HuH-7.5 (cell line): ENCODE results near the gene GNPTAB.
A peak's percentile ranks its signal among the peaks of the same experiment; 100 is the strongest.
"Not testable (repeated sequence)": the region's sequence is repeated elsewhere in the genome, so short reads cannot be mapped to it uniquely, and the experiment has no call there.

ENCODE experiments used
- DNase-seq: peaks from one replicate; pipeline ENCODE4 v3.0.0; 2011; ENCODE audit warnings: low spot score

Gene GNPTAB

DNA sequence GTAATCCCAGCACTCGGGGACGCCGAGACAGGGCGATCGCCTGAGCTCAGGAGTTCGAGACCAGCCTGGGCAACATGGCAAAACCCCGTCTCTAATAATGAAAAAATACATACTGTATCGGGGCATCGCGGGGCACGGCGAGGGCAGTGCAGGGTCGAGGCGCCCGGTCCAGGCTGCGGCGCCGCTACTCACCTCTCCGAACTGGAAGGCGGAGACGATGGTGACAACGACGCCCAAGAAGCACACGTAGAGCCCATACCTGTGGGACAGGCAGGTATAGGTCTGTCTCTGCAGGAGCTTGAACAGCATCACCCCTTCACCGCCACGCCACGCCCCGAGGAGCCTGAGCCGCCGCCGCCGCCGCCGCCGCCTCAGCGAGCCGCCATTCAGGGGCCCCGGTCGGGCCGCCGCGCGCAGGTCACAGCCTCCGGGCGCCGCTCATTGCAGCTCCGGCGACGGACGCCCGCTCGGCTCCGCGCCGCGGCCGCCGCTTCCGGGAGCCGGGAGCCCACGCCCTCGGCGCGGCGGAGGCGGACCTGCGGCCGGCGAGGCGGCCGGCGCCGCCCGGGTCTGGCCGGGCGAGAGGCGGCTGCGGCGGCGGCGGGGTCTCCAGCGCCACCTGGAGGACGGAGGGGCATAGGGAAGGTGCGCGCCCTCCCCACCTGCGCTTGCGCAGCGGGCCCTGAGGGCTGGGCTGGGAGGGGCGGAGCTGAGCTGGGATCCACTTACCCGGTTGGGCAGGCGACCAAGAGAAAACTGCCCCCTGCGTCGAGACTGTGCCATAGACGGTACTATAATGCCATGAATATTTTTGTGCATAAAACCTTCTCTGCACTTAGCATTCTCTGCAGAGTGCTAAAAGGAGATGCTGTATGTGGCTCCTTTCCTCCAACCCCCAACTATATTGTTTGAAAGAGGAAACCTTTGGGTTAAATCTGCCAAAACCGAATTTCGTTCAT, at the start of gene GNPTAB:
TSS of gene GNPTAB (minus strand) at position 593 of the 959 bp plus-strand sequence. CDS start at position 309, 284 bp downstream.
- peak; percentile 94 for DNase-seq

- peak; percentile 19 for DNase-seq
Measured at GRCh38 chr12:101878243-101878821, 47.6 kb upstream of the GNPTAB start.

DNA sequence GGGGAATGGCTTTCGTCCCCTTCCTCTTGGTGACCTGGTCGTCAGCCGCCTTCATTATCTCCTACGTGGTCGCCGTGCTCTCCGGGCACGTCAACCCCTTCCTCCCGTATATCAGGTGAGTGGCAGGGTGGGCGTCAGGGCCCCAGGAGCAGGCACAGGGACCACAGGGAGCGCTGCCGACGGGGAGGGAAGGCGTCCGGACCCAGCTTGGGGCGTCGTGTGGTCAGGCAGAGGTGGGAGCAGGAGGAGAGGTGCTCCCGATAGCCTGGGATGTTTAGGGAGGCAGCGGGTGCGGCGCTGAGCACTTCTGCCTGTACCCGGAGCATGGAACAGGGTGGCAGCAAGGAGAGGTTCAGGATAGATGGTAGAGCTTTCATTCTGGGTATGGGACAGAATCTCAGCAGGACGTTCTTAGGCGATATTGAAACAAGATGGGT, 47.1 kb upstream of the GNPTAB start:
- peak; percentile 23 for DNase-seq

GRCh38 chr12:101876861-101877805, 46.4 kb upstream of the GNPTAB start, which contains the start of gene DRAM1:
Gene DRAM1 (plus strand): TSS chr12:101877580. CDS start chr12:101877790, 210 bp downstream.
- DNase-seq = peak; percentile 75

GRCh38 chr12:101876322-101876860, 45.6 kb upstream of the GNPTAB start:
- DNase-seq = no peak

- DNase-seq = no peak
Measured at GRCh38 chr12:101875162-101875561, 44.4 kb upstream of the GNPTAB start.

GRCh38 chr12:101870925-101871324, 40.2 kb upstream of the GNPTAB start:
- no peak for DNase-seq

GRCh38 chr12:101867619-101868018, 36.9 kb upstream of the GNPTAB start:
- not testable (repeated sequence) for DNase-seq

DNA sequence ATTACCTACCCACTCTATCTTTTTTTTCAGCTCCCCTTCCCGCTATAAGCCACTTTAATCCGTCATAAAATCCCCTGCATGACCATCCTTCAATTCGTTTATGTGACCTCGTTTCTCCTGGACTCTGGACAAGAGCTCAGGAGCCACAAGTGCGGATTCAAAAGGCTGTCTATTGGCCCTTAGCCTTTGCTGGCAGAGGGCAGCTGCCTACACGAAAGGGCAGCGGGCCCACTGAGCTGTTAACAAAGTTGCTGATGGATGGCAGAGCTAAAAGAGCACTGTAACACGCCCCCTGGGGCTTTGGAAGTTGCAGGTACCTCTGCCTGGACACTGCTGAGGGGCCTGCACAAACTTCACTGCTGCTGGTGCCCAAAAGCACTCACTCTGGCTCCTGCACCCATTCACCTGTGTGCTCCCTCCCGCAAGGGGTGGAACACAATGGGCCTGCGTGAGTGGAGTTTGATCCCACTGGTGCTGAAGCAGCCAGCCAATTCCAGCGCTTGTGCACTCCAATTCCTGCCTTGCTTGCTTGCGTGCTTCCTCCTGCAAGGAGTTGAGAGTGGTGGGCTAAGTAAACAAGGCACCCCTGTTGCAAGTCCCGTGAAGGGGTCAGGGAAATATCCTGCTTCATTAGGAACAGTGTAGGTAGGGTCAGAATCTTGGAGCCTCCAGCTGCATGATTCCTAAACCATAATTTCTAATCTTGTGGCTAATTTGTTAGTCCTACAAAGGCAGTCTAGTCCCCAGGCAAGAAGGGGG, 36.0 kb upstream of the GNPTAB start:
- no peak for DNase-seq

GRCh38 chr12:101863981-101864380, 33.2 kb upstream of the GNPTAB start:
- DNase-seq = no peak

DNA sequence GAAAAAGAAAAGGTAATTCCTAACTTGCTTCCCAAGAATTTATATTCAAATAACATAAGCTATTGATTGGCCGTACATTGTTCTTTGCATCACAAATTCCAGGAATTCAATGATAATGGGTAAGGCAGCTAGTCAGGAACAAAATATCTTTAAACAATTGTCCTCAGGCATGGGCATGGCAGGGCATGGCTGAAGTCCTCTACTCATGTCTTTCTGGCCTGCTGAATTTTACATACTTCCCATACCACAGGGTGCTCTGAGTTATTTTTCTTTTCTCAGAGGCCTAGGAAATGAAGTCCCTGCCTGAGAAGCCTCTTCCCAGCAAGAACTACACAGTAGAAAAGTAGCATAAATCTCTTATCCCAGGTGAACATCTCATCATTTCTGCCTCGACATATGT, 31.5 kb upstream of the GNPTAB start:
- DNase-seq = no peak

DNA sequence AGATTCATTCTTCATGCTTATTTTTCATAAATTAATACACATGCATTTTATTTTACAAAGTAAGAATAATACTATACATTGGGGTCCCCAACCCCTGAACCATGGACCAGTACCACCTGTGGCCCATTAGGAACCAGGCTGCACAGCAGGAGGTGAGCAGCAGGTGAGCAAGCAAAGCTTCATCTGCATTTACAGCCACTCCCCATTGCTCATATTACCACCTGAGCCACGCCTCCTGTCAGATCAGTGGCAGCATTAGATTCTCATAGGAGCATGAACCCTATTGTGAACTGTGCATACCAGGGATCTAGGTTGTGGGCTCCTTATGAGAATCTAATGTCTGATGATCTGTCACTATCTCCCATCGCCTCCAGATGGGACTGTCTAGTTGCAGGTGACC, 30.9 kb upstream of the GNPTAB start:
- DNase-seq = not testable (repeated sequence)

DNA sequence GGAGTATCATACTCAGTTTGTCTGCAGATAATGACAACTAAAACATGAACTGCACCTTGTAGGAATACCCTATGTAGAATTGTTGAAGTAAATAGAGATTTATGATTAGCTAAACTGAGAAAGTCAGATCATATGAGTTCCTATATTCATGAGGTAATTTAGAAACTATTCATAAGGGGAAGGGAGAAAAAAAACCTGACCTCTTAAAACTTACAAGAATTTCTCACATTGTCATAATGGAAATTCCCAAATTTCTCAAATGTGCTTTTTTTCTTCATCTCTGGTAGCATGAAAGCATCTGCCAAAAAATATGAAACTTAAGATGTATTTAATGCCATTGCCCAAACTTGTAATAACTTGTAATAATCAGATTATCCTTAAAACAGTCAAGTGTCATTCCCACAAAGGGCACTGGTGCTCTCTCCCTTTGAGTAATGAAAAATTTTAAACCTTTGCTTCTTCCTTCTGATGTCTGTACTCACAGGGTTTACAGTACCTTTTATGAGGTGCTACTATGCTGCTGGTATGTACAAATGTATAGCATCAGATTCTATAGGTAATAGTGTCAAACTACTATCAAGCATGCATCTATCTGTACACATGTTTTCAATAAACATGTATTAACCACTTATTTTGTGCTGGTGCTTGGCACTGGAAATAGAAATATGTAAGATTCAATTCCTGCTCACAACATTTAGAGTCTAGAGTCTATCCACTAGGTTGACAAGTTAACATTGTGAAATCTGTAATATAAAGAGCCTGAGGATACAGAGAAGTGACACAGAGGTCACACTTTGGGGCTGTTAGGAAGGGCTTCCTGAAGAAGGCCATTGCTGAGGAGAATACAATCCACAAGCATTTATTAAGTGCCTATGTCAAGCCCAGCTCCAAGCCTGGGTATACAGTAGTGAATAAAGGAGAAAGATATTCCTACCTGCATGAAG, 29.2 kb upstream of the GNPTAB start:
- DNase-seq = no peak

DNA sequence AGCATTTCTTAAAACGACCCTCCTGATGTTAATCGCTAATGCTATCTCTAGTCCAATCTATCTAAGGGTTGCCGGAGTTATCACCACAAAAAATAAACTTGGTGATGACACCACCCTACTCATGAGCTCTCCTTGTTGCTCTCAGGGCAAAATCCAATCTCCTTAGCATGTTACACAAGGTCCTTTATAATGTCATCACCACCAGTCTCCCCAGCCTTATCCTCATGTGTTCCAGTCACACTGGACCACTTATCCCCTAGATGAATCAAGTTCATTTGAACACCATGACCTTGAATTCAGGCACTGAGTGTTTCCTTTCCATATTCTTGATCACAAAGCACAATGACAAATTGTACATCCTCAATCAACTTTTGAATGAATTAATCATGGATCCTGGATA, 27.6 kb upstream of the GNPTAB start:
- no peak for DNase-seq

DNA sequence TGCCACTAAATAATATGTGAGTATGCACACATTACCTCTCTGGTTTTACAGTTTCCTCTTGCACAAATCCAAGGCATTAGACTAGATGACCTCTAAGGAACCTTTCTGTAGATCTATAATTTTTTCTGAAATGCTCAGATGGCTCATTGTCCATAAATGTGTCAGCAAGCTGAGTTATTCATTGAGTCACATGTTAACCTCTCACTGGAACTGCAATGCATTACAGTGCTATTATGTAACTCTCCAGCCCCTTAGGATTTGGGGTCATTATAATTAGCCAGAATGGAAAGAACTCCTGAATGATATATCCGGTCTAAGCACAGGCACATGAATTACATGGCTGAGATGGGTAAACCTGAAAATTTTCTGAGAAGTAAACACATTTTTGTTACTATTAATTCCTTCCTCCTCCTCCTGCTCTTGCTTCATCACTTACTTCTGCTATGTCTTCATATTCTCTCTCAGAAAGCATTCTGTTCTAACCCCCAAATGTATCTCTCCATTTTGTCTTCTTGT, 26.3 kb upstream of the GNPTAB start:
- DNase-seq = no peak

GRCh38 chr12:101856614-101857013, 25.9 kb upstream of the GNPTAB start:
- DNase-seq = not testable (repeated sequence)

GRCh38 chr12:101855976-101856375, 25.2 kb upstream of the GNPTAB start:
- DNase-seq = no peak

DNA sequence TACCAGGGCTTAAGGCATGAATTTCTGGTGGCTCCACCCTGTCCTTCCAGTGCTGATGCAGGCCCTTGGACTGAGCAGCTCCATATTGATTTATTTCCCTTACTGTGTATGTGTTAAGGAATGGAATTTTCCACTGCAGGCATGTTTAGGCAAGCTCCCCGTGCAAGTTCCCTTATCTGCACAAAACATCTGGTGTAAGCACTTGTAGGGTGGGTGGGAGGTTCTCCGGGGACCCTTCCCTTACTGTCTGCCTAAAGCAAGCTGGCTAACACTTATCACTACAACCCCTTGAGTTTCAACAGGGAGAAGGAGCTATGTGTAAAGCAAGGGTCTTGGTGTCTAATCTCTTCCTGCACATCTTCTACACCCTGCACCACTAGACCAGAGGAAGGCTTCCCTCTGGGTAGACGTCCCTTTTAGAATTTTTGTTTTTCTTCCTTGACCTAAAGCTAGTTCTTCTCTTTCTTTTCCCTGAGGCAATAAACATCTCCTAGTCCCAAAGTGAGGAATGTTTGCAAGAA, 24.7 kb upstream of the GNPTAB start:
- no peak for DNase-seq

DNA sequence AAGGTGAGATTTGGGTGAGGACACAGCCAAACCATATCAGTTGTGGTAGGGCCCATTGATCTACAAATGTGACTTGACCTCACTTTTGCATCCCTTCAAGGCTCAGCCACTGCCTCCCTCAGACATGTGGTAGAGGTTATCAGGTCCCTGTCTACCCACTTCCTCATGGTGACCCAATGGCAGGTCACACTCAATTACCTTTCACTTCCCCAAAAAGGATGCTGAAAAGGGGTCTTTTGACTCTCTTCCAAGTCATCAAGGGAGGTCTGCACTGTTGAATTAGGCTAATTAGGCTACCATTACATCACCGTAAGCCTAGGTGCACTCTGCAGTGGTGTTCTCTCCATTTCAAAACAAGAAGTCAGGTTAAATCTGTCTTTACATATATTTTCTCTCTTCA, 24.0 kb upstream of the GNPTAB start:
- no peak for DNase-seq
